NCI-H2171 treated with DMSO at 0.1 percent for 48 hours (cell line): ENCODE data around the gene CELSR1.

Experiments used
- DNase-seq: peaks from one replicate; lab custom pipeline; 2025; lab: John Stamatoyannopoulos, UW

CELSR1 gene

DNA sequence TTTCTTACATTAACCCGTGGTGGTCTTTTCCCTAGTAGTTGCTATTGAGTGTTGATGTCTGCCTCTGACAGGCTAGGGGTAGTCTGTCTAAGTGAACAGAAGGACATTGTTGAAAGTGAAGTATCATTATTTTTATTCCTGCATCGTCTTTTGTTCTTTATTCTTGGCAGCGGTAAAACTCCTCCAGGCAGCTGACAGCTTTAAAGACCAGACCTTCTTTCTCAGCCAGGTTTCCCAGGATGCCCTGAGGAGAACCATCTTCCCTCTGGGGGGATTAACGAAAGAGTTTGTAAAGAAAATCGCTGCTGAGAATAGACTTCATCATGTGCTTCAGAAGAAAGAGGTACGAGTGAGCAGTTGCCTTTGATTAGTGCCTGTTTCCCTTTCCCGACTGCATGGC lies 187.3 kb downstream of the CELSR1 start:
- no peak for DNase-seq

DNA sequence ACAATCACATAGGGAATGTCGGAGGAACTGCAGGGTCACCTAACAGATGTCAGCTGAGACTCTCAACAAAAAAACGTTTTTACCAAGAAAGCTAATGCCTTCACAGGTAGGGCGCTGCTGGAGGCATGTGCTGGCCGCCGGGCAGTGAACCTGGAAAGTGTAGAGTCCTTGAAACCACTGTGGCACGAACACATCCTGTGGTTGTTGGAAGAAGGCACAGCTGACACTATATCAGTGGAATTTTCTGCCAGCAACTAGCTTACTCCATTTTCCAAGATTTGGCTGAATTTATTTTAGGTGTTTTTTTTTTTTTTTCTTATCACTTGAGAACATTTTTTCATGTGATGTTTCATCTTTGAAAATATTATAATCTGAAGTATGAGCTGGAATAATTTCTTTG lies 187.7 kb downstream of the CELSR1 start:
- DNase-seq: no peak

GRCh38 chr22:46349238-46349637 lies 188.2 kb downstream of the CELSR1 start:
- DNase-seq: no peak

DNA sequence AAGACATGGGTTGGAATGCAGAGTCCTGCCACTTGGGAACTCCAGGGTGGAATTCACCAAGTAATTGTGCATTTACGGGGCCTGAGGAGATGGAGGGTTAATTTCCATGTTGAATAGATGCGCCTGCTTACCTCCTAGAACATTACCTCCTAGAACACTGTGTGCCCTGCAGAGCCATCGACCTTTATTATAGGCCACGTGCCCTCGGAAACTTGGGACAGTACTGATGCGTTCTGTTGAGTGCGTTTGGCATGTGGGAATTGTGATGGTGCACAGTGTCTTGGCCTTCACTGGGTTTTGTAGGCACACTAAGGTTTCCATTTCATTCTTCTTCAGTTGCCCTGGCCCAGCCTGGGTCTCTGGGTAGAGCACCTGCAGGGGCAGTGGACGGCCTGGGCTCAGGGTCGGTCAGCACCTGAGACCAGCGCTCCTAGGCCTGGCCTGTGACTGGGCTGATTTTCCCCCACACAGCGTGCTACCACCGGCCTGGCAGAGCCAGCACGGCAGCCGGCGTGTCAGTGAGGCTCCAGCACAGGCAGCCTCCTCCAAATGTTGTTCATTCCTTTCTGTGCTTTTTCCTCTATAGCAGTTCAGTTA lies 189.2 kb downstream of the CELSR1 start:
- no peak for DNase-seq

GRCh38 chr22:46347646-46348045 lies 189.8 kb downstream of the CELSR1 start:
- no peak for DNase-seq

- no peak for DNase-seq
These were observed 190.6 kb downstream of the CELSR1 start for GRCh38 chr22:46346680-46347405.

DNA sequence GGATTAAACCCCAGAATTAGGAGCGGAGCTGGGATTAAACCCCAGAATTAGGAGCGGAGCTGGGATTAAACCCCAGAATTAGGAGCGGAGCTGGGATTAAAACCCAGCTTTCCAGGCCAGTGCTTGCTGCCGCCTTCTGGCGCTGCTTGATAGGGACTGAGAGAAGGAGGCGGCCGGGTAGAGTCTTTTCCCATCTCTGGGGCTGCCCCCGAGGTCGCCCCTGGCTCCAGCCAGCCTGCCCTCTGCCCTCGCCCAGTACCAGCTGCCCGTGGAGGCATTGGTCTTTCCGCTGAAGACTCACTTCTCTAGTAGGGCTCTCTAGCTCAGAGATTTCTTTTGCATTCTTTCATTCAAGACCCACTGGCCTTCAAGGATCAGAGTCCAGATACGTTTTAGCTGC lies 196.7 kb downstream of the CELSR1 start:
- DNase-seq: no peak

GRCh38 chr22:46339956-46340355 lies 197.5 kb downstream of the CELSR1 start:
- no peak for DNase-seq

DNA sequence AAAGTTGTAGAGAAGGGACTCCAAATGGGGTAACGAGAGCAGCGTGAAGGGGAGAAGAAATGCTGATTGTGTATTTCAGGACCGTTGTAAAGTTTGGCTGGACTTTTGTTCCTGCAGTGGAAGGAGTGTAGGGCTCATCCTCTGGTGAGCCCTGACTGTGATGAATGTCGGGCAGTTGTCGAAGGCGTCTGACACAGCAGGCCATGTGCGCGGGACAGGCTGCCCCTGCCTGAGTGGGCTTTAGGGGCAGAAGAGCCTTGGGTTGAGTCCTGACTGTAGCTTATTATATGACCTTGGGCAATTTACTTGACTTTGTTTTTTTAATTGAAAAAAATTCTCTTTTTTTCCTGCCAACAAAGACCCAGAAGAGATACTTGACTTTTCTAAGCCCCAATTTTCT lies 198.8 kb downstream of the CELSR1 start:
- no peak for DNase-seq

- no peak for DNase-seq
These were observed 199.6 kb downstream of the CELSR1 start for GRCh38 chr22:46337870-46338269.

DNA sequence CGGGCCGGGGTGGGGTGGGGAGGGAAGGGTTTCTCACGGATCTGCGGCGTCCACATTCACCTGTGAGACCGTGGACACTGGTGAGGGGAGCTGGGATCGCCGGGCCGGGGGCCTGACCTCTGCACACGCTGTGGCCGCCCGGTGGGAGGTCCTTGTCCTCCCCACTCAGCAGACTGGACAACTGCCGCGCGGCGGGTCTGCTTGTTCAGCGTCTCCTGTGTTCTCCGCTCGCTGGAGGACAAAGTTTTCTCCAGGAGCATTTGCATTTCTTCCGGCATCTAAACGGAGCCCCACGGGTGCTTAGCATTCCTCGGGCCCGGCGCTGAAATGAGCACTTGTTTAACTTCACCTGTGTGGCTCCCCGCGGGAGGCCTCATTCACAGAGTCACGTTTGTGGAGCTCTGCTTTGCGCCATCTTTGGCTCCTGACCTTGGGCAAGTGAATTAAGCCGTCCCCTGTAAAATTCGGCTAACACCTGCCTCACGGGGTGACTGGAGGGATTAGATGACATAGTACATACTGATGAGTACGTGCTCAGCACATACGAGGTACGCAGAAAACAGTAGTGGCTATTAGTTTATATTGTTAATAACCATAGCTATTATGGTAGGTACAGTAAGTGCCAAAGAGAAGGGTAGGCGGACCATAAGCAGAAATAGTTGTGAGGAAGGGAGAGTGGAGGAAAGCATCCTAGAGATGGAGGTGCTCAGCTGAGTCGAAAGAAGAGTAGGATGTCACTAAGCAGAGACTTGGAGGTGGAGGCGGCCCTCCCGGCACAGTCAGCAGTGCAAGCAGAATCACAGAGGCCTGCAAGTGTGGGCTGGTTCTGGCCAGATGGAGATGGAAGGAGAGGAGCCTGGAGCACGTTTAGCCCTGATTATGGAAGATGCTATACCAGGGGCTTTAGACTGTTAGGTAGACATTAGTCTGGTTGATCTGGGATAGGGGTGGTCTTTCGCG lies 201.0 kb downstream of the CELSR1 start:
- DNase-seq: no peak

DNA sequence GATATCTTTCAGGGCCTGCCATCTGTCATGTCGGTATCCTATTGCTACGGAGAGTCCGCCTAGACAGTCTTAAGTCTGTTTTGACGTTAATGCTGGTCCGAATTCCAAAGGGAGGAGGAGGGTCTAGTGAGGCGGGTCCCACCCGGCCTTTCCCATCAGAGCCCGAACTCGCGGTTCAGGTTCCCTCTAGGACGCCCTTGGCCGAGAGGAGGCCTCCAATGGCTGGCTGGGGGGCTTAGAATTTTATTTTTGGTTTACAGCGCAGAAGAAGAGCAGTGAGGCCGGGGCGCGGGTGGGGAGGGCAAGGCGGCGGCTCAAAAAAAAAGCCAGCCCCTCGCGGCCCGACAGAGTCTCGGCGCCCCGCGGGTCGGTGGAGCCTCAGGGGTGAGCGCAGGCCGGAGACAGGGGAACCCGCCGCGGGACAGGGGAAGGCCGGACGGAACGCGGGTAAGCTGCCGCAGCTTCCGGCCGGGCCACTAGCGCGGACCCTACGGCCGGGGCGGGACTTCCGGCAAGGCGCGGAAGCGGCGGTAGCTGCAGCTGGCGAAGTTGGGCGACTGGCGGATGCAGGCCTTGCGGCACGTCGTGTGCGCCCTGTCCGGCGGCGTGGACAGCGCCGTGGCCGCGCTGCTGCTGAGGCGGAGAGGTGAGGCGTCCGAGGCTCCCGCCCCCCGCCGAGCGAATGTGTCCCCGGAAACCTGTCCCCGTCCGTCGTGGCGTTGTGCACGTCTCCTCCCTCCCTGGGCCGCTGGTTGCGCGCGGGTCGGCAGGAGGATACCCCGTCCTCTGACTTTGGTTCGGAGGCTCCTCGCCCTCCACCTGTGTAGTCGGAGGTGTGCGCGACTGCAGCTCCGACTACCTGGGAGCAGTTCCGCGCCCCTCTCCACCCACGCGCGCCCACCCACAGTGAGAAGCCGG lies 202.0 kb downstream of the CELSR1 start, which contains the start of gene TRMU:
Gene TRMU, plus strand, starts transcription at position 514 of the 918 bp plus-strand sequence. Its CDS starts 51 bp downstream, at position 565.
- DNase-seq: peak; percentile 82

DNA sequence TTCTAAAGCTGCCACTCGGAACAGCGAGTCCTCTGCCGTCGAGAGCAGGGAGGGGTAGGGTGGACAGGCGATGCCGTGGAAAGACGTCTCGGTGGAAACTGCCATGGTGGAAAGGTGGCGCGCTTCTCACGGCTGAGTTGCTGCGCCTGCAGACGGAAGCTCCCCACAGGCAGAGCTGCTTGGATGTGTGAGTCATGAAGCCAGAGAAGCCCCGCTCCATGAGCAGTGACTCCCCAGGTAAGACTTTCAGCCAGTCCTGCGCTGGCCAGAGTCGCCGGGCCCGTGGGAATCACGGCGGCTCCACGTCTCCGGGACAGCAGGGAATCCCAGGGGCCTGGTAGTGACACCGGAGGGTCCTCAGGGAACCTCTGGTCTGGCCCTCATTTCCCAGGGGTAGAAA lies 205.9 kb downstream of the CELSR1 start:
- no peak for DNase-seq

GRCh38 chr22:46330426-46330825 lies 207.0 kb downstream of the CELSR1 start:
- DNase-seq: no peak

- DNase-seq: no peak
These were observed 207.8 kb downstream of the CELSR1 start for GRCh38 chr22:46329616-46330015.

DNA sequence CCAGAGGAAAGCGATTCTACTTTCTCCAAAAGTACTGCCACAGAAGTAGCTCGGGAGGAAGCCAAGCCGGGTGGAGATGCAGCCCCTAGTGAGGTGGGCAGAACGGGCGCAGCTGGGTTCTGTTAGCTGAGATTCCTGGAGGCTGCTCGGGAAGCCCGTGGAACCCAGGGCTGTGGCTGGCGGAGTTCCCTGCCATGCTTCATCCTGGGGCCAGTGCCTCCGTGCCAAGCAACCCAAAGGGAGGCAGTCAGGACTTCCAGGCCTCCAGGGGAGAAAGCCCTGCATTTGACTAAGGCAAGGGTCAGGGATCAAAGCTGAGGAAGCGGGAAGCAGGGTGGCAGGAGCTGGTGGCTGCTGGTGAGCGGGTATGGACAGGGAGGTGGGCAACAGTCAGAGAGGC lies 208.6 kb downstream of the CELSR1 start:
- no peak for DNase-seq

DNA sequence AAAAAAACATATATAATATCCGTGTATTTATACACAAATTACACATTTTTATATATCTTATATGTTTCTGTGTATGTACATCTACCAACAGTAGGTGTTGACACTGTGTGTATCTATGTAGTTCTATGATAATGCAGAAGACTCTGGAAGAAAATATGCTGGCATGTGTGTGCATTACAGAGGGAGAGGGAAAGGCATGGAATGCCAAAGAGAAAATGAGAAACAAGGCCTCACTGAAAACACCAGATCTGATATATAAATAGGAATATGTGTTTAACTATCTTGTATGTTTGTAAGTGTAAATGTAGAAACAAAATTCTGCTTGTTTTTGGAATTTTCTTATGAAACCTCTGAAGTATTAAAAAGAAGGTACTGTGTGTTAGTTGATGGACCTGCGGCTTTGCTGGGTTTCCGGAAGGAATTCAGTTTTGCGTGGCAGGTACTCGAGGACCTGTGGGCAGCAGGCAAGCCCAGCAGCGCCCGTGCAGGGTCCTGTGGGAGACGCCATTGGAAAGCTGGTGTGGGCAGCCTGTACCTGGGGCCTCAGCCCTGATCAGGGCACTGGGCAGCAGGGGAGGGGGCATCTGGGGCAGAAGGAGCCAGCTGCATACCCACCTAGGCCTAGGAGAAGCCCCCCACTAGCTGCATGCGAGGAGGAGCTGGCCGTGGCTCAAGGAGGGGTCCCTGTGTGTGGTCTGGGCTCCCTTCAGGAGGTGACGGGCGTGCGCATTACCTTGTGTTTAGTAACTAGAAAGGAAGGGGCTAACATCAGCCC lies 209.5 kb downstream of the CELSR1 start:
- DNase-seq: no peak

DNA sequence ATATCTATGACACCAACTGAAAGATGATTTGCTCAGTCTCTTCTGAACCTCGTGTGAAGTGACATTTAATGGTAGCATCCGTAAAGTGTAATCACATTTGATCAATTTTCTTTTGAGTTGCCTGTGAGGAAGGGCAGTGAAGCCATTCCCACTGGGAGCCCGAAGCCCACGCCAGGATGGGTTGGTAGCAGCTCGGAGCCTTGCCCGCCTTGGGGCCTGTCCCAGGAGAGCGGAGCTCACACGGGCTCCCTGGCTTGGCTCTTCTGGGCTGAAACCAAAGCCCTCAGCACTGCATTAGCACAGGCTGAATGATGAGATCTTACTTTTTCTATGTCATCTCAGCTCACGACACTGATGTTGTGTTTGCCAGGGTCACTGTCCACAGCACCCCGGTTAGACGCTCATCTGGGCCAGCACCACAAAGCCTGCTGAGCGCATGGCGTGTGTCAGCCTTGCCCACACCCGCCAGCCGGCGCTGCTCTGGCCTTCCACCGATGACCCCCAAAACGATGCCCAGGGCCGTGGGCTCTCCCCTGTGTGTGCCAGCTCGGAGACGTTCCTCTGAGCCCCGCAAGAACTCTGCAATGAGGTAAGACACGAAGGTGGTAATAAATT lies 211.2 kb downstream of the CELSR1 start:
- DNase-seq: no peak

DNA sequence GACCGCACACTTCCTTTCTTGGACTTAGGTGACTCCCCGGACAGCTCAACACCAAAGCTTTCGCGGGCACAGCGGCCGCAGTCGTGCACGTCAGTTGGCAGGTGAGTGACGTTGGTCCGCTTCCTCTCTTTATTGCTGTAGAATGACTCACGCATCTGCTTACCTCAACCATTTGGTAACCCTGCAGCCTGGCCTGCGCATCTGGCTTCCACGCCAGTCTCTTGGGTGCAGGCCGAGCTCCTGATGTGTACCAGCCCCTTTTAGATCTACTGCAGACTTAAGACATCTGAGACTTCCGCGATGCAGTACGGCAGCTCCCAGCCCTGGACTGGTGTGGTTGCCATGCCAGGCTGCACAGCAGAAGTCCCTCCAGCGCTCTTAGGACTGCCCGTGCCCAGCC lies 214.3 kb downstream of the CELSR1 start:
- no peak for DNase-seq

DNA sequence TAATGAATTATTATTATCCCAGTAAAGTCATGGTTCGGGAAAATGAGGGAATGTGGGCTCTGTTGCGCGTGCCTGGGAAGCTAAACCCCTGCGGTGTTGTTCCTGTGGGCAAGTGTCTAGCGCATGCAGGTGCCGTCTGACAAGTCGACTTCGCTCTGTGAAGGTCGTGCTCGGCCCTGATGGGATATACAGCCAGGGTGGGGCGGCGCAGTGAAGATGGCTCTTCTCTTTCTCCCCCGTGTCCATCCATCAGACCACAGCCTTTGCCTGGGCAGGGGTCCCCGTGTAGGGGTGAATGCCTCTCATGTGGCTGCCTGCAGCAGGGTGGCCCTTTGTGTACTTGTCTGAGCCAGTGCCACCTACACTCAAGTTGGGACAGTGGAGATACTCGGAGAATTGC lies 214.7 kb downstream of the CELSR1 start:
- no peak for DNase-seq
